Ishikawa (cell line): ENCODE results near the gene SSH2.

Source experiments
- CEBPB ChIP-seq: IDR thresholded peaks from 2 replicates; pipeline ENCODE4 v1.6.1; 2012
- EGR1 ChIP-seq: IDR thresholded peaks from 2 replicates; pipeline ENCODE4 v1.6.1; 2012
- EP300 ChIP-seq: IDR thresholded peaks from 2 replicates; pipeline ENCODE4 v1.6.1; 2012; ENCODE audit warnings: borderline replicate concordance
- FOXM1 ChIP-seq: IDR thresholded peaks from 2 replicates; pipeline ENCODE4 v1.6.1; 2012; ENCODE audit warnings: low read depth, borderline replicate concordance
- MAX ChIP-seq: IDR thresholded peaks from 2 replicates; pipeline ENCODE4 v1.6.1; 2012
- NFIC ChIP-seq: IDR thresholded peaks from 2 replicates; pipeline ENCODE4 v1.6.1; 2012
- RAD21 ChIP-seq: IDR thresholded peaks from 2 replicates; pipeline ENCODE4 v1.6.1; 2012; ENCODE audit warnings: low read depth
- REST ChIP-seq: IDR thresholded peaks from 2 replicates; pipeline ENCODE4 v1.6.1; 2012; ENCODE audit warnings: low read depth, mild to moderate bottlenecking
- TAF1 ChIP-seq: IDR thresholded peaks from 2 replicates; pipeline ENCODE4 v1.6.1; 2012; ENCODE audit warnings: low read depth, mild to moderate bottlenecking
- TCF12 ChIP-seq: IDR thresholded peaks from 2 replicates; pipeline ENCODE4 v1.6.1; 2012; ENCODE audit warnings: low read depth
- USF1 ChIP-seq: IDR thresholded peaks from 2 replicates; pipeline ENCODE4 v1.6.1; 2012
- YY1 ChIP-seq: IDR thresholded peaks from 2 replicates; pipeline ENCODE4 v1.6.1; 2012; ENCODE audit warnings: low read depth
- ZBTB7A ChIP-seq: IDR thresholded peaks from 2 replicates; pipeline ENCODE4 v1.6.1; 2012; ENCODE audit warnings: low read depth

DNA sequence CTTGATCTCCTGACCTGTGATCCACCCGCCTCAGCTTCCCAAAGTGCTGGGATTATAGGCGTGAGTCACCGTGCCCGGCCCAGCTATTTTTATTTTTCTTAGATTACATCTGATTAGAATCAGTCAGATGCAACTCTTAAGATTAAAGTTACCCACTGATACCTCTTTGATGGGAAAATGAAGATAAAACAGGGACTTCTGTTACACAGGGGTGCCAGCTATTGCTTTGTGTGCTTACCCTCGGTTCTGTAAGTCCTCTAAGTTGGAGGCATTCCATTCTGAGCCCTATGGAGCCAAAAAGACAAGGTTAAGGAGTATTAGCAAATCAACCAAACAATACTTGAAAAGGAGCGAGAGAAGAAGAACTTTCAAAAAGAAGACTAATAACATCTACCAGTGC is 274.7 kb downstream of the SSH2 start:
- TF ChIP-seq EP300 (no peak), RAD21 (no peak), FOXM1 (no peak), NFIC (no peak), CEBPB (no peak), YY1 (no peak), USF1 (no peak), REST (no peak), EGR1 (no peak), TAF1 (no peak), MAX (no peak), TCF12 (no peak), ZBTB7A (no peak)
